ENCODE results near the gene MACROH2A2. TPM values are rescaled to one million over a fixed set of nuclear protein-coding genes. Genes with fewer than 3 reads are reported as not detected.

Gene MACROH2A2
- total RNA-seq, 1 donor from 2014 or later = not detected

DNA sequence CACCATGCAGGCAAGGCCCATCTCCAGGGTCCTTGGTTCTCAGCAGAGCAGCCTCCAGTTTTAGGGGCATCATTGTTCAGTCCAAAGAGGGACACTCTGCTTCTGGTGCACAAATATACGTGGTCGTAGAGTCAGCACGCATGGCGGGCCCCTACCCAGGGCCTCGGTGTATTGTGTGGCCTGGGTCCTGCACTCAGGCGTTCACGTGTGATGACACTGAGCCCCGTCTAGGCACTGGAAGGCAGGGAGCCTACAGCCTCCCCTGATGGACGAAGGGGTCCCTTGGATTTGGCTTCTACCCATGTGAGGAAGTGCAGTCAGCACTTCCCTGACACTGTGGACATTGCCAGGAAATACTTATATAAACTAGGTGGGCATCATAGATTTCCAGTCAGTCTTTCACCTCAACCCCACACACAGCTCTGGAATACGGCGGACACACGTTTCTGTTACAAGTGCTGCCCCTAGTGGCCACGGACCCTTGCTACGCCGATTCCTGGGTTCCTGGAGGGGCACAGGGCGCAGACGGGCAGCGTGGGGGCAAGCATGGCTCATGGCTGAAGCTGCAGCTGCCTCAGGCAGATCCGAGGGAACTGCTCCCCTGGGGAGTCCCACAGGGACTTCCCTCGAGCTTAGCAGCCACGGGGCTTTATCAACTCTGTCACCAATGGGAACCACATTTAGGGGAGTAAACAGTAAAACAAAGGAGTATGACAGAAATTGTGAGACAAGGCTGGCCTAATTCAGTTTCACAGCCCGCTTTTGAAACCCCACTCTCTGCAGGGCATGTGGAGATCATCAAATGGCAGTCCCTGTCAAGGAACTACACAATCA is 54.5 kb downstream of the MACROH2A2 start:
- Mint-ChIP-seq H3K27me3 (no peaks in the 10 kb centered on the region), H3K27ac (no peak overlapping the region), H3K4me3 (no peak overlapping the region), H3K36me3 (ENCODE audit: low read depth) (peaks cover 9% of the 10 kb centered on the region), H3K9me3 (no peaks in the 10 kb centered on the region), H3K4me1 (peaks cover 3% of the 10 kb centered on the region)
- TF ChIP-seq, protein P1, sequence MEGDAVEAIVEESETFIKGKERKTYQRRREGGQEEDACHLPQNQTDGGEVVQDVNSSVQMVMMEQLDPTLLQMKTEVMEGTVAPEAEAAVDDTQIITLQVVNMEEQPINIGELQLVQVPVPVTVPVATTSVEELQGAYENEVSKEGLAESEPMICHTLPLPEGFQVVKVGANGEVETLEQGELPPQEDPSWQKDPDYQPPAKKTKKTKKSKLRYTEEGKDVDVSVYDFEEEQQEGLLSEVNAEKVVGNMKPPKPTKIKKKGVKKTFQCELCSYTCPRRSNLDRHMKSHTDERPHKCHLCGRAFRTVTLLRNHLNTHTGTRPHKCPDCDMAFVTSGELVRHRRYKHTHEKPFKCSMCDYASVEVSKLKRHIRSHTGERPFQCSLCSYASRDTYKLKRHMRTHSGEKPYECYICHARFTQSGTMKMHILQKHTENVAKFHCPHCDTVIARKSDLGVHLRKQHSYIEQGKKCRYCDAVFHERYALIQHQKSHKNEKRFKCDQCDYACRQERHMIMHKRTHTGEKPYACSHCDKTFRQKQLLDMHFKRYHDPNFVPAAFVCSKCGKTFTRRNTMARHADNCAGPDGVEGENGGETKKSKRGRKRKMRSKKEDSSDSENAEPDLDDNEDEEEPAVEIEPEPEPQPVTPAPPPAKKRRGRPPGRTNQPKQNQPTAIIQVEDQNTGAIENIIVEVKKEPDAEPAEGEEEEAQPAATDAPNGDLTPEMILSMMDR (IDR thresholded peaks at IDR 0.05) = no peak
- CTCF ChIA-PET = interaction anchor here (1.0 to 2.7 kb wide), 2 partner anchors 9 to 25 kb away, joined by 4 to 10 read pairs; no protein-coding TSS in a partner anchor
- POLR2A ChIA-PET = no interaction called here
- DNase-seq (no peak), ATAC-seq (ENCODE audit: low read depth) (peak; percentile 18)
- intact Hi-C loops (cut with micrococcal nuclease) = no loop called here

- Mint-ChIP-seq H3K4me1 (peaks cover 3% of the 10 kb centered on the region), H3K4me3 (no peak overlapping the region), H3K36me3 (ENCODE audit: low read depth) (peaks cover 28% of the 10 kb centered on the region), H3K27ac (no peak overlapping the region), H3K27me3 (no peaks in the 10 kb centered on the region), H3K9me3 (no peaks in the 10 kb centered on the region)
- DNase-seq (no peak), ATAC-seq (ENCODE audit: low read depth) (no peak)
- intact Hi-C loops (cut with micrococcal nuclease) = no loop called here
- POLR2A ChIA-PET = no interaction called here
- TF ChIP-seq, protein P1 (IDR thresholded peaks at IDR 0.05) = no peak
- CTCF ChIA-PET = interaction anchor here (1.3 kb wide), 1 partner anchor 11 kb away, joined by 4 read pairs; no protein-coding TSS in a partner anchor
Measured at GRCh38 chr10:70109064-70109729, 56.6 kb downstream of the MACROH2A2 start.

- Mint-ChIP-seq H3K36me3 (ENCODE audit: low read depth) (peaks cover 31% of the 10 kb centered on the region), H3K4me1 (peaks cover 7% of the 10 kb centered on the region), H3K27me3 (no peaks in the 10 kb centered on the region), H3K27ac (no peak overlapping the region), H3K4me3 (no peak overlapping the region), H3K9me3 (no peaks in the 10 kb centered on the region)
- TF ChIP-seq, protein P1 (IDR thresholded peaks at IDR 0.05) = no peak
- ChIA-PET POLR2A (no interaction called here), CTCF (no interaction called here)
- DNase-seq (no peak), ATAC-seq (ENCODE audit: low read depth) (no peak)
- intact Hi-C loops (cut with micrococcal nuclease) = no loop called here
Measured at GRCh38 chr10:70111496-70111895, 58.9 kb downstream of the MACROH2A2 start.

DNA sequence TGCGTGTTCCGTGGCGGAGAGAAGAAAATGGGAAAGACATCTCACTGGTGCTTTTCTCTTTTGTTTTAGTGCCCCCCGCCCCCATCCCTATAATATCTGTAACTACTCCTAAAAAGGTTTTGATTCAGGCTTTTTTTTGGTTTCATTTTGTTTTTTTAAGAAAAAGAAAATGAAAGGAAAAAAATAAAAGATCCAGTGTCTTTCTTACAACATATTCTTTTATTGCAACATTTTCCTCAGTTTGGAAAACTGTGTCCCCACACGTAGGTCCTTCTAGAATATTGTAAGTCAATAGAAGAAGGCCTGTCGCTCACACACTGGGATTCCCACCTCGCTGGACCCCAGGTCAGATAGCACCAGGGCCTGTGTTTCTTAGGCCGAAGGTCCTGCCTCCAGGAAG is 59.4 kb downstream of the MACROH2A2 start:
- intact Hi-C loops (cut with micrococcal nuclease) = no loop called here
- peaks cover 7% of the 10 kb centered on the region for H3K4me1 Mint-ChIP-seq
- no peaks in the 10 kb centered on the region for H3K27me3 Mint-ChIP-seq
- ATAC-seq (ENCODE audit: low read depth) (no peak), DNase-seq (no peak)
- H3K9me3 Mint-ChIP-seq = no peaks in the 10 kb centered on the region
- H3K27ac Mint-ChIP-seq = no peak overlapping the region
- H3K36me3 Mint-ChIP-seq (ENCODE audit: low read depth) = peaks cover 31% of the 10 kb centered on the region
- no peak overlapping the region for H3K4me3 Mint-ChIP-seq
- ChIA-PET CTCF (interaction anchor here (1.3 kb wide), 1 partner anchor 35 kb away, joined by 3 read pairs; no protein-coding TSS in a partner anchor), POLR2A (no interaction called here)
- TF ChIP-seq, protein P1 (IDR thresholded peaks at IDR 0.05) = no peak

- H3K4me3 Mint-ChIP-seq = no peak overlapping the region
- DNase-seq (no peak), ATAC-seq (ENCODE audit: low read depth) (no peak)
- ChIA-PET CTCF (interaction anchor here (0.9 to 3.5 kb wide), 8 partner anchors 8 to 107 kb away, joined by 3 to 49 read pairs (median 8); partner anchors contain the start of gene TYSND1), POLR2A (interaction anchor here (2.6 kb wide), 1 partner anchor 31 kb away, joined by 15 read pairs; the partner anchor contains the start of gene TYSND1)
- TF ChIP-seq, protein P1 (IDR thresholded peaks at IDR 0.05) = no peak
- no peak overlapping the region for H3K27ac Mint-ChIP-seq
- peaks cover 4% of the 10 kb centered on the region for H3K4me1 Mint-ChIP-seq
- intact Hi-C loops (cut with micrococcal nuclease) = loop anchor here (5.0 kb wide), 1 partner anchor 247 kb away; no protein-coding TSS in a partner anchor
- H3K9me3 Mint-ChIP-seq = no peaks in the 10 kb centered on the region
- no peaks in the 10 kb centered on the region for H3K27me3 Mint-ChIP-seq
- H3K36me3 Mint-ChIP-seq (ENCODE audit: low read depth) = peaks cover 37% of the 10 kb centered on the region
Measured at GRCh38 chr10:70114902-70115301, 62.3 kb downstream of the MACROH2A2 start.
